Middle frontal gyrus (tissue), 1 donor: ENCODE measurements around the gene TRMT2A.

Experiments
- DNase-seq: peaks from one replicate; pipeline ENCODE4 v3.0.0-alpha.2; 2015; ENCODE audit warnings: low spot score; ENCODE audit errors: extremely low spot score

TRMT2A gene

DNA sequence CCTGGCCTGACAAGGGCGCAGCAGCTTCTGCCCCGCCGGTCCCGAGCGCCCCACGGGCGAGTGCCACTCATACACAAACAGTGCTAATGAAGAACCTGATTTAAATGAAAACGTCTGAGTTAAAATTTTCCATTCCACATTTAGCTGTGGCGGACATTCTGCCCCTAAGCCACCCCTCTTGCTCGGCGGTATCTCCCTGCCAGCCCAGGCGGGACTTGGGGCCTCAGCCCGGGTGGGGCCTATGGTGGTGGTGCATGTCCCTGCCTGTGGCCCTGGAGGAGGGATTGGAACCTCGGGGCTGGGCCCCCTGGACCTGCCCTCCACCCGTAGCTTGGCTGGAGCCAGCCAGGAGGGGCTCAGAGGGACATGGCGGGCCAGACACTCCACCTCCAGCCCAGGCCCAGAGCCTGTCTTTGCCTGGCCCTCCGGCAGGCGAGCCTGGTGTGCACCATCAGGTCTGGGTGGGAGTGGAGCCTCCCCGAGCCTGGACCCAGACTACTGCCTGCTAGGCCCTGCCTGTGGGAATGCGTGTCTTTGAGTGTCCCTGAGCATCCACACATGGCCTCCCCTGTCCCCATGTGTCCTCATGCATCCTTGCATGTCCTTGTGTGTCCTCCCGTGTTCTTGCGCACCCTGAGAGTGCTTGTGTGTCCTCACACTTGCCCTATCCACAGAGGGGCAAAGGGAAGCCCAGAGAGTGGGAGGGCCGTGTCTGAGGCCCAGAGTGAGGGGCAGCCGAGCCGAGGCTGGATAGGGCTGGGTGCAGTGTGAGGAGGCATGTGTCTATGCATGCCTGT lies 19.0 kb upstream of the TRMT2A start:
- DNase-seq = no peak

DNA sequence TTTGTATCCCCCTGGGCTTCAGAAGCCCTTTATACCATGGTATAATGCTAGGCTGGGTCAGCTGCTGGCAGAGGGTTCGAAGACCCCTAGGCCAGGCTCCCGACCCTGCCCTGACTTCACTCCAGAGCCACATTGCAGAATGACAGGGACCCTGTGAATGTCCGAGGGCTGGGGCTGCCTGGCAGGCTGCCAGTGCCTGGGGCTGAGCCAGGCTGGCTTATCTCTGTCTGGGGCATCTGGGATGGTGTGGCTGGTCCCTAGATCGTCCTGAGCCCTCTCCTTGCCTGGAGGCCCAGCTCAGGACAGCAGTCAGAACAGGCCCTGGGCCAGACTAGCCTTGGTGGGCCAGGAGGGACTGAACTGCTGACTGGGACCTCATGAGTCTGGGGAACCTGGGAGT lies 18.2 kb upstream of the TRMT2A start:
- no peak for DNase-seq

DNA sequence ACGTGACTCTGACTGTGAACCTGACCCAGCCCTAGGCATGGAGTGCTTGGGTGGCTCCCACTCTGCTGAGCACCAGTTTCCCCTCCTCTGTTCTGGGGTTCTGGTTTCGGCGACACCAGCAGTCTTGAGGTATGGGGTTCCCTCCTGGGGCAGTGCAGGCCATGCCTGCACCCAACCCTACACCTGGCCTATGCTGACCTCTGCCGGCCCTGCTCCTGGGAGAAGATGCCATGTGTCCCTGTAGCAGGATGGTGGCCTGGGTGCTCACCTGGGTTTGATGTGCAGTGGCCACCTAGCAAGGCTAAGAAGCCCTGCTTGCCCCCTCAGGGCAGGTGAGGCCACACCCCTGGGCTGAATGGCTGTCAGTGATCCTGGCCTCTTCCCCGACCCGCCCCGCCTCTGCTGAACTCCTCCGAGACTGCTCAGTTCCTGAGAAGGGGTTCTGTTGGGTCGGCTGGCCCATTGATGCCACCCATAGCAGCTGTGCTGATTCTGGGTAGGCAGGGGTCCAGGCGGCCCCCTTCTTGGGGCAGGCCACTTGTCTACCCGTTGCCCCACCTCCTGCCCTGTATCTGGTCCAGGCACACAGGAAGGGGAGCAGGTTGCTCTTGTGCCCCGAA lies 17.0 kb upstream of the TRMT2A start:
- no peak for DNase-seq

DNA sequence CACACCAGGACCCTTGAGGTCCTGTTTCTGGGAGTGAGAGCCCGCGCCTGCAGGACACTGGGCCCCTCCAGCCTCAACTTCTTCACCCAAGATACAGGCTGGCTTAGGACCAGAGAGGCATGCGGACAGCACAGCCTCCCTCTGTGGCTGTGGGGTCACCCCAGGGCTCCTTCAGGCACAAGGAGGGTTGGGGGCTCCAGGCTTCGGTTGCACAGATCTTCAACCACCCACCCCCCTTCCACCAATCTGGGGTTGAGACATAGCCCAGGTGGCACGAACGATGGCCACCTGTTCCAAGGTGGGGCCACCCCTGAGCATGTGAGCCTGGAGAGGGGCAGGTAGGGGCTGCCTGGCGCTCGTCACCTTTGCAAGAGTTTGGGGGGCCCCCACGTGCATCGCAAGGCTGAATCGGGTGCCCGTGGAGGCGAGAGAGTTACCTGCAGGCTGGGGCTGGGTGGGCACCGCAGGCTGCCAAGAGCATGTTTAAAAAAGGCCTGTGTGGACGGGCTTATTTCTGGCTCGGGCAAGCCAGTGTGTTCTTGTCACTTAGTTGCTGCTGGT lies 15.7 kb upstream of the TRMT2A start:
- DNase-seq = no peak

DNA sequence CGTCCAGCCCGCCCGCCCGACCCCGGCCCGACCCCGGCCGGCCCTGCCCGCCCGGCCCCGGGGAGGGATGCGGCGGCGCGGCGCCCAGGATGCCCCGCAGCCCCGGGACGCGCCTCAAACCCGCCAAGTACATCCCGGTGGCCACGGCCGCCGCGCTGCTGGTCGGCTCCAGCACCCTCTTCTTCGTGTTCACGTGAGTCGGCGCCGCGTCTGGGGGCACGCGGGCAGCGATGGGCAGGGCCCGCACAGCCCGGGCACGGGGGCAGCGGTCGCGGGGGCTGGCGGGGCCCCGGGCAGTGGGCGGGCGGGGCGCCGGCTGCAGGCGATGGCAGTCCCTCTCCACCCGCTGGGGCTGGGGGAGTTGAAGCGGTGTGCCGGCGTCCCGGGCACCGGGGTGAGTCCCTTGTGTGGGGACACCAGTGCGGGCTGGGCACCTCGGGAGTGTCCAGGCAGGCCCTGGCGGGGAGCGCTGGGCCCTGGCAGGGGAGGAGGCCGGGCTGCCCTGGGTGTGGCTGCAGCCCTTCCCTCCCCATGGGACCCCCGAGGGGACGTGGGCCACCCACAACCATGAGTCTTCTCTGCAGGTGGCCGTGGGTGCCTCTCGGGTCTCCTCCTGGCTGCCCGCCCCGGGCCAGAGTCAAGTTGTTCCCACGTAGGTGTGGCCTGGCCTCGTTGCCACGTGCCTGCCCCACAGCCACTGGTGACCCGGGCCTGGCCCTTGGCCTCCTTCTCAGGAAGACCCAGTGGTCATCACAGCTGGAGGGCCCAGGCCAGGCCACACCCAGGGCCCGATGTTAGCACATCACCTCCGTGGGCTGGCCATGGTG lies 15.0 kb upstream of the TRMT2A start:
- no peak for DNase-seq

DNA sequence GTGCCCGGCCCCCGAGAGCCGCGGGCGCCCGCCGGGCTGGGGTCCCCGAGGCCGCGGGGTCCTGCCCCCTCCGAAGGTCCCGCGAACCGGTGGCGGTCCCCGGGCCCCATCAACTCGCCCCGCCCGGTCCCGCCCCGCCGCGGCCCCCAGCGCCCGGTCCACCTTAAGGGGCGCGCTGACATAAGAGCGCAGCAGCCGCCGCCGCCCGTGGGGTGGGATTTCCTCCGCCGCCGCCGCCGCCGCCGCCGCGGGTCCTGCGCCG lies 14.5 kb upstream of the TRMT2A start, which contains the start of gene ZDHHC8:
Gene ZDHHC8 (plus strand): TSS at position 208 of the 262 bp plus-strand sequence. CDS start 144 bp downstream, outside the sequence.
- no peak for DNase-seq

DNA sequence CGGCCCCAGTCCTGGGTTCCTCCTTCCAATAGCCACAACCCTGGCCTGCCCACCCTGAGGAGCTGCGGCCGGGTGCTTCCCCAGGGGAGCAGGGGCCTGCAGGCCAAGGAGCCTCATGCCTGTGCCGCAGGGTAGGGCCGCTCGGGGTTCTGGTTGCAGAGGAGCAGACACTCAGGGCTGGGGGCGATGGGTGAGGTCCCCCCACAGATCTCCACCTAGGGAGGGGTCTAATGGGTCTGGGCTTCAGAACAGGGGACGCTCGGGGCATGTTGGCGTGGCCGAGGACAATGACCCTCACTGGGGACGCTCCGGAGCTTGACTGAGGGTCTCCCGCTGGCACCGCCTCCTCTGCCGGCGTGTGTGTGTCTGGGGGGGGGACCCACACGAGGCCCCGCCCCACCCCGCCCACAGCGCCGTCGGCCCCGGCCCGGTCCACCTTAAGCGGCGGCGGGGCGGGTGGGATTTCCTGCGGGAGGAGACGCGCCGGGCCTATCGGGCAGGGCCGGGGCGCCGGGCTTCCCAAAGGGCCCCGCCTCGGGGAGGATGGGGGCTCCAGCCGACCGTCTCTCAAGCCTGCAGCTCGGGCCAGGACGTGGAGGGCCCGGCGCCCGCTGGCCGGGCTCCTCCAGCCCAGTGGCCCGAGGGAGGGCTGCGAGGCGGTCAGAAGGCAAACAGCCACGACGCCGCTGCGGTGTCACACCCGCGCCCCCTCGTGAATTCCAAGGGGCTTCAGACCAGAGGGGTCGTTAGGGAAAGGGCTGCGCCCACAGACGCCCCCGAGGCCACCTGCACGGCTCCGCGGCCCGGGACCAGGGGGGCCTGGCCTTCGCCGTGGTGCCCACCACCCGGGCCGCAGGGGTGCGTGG lies 13.9 kb upstream of the TRMT2A start:
- peak; percentile 62 for DNase-seq

DNA sequence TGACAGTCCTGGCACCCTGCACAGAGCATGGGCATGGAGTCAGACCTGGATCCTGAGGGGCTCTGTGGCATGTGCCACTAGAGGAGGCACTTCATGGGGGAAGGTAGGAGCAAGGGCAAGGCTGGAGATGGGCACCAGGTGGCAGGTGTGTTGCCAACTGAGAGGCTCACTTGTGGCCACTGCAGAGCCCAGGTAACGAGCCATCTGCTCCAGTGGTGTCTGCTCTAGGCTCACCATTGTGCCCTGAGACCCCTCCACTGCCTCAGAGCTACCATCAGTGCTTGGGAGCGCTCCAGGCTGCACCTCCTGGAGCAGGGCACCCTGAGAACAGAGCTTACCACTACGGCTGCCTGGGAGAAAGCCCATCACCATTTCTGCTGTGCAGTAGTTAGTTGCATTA lies 13.3 kb upstream of the TRMT2A start:
- DNase-seq = no peak

DNA sequence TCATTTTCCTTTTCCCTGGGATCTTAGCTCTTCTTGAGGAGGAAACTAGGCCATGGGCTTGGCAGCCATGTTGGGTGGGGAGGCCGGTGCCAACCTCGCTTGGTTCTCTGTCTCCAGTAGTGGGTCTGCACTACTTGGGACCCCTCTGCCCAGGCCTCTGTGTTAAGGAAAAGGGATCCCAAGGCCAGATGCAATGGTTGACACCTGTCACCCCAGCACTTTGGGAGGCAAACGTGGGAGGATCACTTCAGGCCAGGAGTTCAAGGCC lies 12.7 kb upstream of the TRMT2A start:
- DNase-seq = no peak

DNA sequence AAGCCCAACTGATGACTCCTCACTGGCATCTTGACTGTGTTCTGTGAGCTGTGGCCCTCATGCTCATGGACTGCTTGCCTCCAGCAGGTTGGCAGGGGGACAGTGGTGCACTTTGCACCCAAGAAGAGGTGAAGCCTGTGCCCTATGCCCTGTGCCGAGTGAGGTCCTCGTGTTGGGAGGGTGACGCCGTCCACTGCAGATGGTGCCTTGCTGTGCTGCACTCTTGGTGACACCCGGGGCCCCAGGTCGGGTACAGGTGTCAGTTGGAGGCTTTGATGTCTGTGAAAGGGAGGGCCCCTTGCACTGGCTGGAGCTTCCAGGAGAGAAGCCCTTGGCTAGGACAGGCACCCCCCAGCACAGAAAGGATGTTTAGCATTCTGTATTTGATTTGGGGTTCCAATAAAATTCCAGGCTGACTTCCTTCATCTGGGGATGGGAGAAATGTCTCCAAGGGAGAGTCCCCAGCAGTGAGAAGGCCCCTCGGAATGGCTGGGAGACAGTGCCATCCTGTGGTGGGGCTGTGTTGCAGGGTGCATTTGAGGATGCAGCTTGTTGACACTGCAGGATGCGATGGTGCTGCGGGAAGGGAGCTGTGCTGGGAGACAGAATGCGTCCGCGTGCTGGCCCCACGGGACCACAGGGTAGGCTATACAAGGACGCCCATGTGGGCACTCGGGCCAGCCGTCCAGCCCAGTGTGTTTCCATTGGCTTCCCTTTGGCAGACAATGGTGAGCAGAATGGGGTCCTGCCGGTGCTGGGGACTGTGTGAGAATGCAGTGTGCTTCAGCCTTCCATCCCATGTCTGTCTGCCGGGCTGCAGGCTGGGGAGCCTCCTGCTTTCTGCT lies 12.1 kb upstream of the TRMT2A start:
- DNase-seq = no peak

DNA sequence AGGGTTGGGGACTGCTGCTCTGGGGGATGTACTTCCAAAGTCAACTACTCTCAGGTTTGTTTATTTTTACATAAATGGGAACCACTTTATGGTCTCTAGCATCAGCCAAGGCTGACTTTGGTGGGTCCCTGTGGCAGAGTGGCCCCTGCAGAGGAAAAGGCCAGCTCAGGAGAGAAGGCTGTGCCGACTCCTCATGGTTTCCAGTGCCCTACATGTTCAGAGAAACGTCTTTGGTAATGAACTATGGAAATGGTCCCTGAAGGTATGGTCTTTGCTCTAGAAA lies 11.5 kb upstream of the TRMT2A start:
- no peak for DNase-seq

DNA sequence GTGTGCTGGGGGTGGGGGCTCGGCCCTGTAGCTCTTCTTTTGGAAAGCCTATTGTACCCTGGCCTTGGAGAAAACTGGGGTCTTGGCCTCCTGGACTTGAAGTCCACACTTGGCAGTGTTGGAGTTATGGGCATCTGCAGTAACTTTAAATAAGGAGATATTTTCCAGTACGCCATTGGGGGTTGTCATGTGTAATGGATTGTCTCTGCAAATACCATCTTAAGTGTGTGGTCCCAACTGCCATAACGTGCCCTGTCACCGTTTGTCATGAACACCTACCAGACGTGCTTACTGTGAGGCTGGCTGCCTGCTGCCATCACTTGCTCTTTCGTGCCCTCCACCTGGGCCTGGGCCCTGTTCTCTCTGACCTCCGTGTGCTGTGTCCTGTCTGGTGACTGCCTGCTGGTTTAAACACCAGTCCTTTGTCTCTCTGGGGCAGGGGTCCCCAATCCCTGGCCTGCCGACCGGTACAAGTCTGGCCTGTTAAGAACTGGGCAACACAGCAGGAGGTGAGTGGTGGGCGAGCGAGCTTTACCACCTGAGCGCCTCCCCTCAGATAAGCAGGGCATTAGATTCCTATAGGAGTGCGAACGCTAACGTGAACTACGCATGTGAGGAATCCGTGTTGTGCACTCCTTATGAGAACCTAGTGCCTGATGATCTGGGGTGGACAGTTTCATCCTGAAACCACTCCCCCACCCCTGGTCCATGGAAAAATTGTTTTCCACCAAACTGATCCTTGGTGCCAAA lies 11.0 kb upstream of the TRMT2A start:
- DNase-seq = no peak

DNA sequence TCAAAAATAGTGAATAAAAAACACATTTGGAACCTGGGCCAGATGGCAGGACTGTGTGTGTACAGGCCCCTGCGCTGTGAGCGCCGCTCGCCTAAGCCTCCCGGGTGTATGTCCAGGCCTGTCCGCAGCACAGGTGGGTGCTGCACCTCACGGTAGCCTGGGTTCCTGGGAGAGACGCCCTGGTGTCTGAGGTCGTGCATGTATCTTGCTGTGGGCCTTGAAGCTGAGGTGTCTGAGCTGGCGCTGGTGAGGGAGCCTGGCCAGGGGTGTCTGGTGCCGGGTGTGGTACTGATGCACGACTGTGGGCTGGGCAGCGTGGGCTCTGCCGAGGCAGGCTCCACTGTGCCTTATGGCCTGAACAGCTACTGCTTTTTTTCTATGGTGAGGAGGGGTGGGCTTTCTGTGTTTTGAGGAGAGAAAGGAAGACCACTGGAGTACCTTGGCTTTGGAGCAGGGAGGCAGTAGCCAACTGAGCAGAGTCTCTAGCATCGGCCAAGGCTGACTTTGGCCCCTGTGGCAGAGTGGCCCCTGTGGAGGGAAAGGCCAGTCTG lies 10.4 kb upstream of the TRMT2A start:
- DNase-seq = no peak

DNA sequence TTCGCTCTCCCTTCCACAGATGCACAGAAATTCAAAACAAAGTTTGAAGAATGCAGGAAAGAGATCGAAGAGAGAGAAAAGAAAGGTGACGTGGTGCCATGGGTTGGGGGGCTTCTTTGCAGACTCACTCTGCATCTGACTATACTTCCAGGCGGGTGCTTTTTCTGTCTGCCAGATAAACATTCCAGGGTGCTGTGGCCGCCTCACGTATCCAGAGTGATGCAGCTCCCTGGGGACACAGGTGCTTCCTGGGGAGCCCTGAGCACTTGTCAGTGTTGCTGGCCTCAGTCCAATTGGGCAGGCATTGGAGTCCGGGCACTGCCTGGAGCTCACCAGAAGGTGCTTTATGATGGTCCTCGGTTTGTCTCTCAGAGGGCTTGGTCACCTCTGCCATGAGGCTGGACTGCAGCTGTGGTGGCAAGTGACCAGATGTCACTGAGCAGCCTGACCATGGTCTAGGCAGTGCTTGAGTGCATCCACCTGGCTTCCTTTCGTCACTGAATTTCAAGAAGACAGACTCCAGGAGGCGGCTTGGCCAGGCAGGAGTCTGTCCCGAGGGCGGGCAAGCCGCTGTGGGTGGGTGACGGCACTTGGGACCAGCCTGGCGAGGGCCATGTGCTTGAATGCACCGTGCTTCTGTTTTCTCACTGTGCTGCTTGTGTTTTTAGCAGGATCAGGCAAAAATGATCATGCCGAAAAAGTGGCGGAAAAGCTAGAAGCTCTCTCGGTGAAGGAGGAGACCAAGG lies 9.4 kb upstream of the TRMT2A start:
- DNase-seq = no peak

DNA sequence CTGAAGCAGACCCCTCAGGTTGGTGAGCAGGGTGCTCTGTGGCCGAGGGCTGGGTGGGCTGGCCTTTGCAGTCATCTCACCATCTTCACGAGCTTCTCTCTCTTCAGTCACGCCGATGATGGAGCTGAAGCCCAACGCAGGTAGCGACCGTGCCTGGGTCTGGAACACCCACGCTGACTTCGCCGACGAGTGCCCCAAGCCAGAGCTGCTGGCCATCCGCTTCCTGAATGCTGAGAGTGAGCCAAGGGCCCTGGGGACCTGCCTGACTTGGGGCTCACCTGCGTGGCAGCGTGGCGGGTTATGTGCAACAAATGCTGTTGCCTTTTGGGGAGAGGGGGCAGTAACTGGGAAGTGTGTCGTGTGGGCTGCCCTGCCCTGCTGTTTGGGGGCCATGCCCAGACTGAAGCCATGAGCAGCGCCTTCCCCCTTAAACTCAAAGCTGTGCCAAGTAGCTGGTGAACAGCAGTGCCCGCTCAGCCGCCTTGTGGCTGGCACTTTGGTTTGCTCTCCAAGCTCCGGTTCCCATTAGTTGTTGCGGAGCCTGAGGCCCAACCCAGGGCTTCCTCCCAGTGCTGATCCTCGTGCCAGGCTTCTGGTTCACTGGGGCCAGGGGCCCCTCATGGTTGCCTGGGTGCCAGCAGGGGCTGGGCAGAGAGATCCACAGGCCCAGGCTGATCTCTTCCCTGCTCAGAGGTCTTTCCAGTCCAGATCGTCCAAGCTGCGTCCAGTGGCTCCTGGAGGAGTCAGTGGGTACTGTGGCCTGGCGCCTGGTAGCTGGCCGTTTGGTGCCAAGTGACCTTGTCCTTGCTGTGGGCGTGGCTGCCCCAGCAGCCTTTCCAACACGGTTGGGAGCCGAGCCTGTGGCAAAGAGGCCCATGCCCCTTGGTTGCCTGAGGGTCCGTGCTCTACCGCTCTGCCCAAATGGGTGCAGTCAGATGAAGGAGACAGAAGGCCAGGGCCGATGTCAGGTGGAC lies 8.5 kb upstream of the TRMT2A start:
- no peak for DNase-seq

DNA sequence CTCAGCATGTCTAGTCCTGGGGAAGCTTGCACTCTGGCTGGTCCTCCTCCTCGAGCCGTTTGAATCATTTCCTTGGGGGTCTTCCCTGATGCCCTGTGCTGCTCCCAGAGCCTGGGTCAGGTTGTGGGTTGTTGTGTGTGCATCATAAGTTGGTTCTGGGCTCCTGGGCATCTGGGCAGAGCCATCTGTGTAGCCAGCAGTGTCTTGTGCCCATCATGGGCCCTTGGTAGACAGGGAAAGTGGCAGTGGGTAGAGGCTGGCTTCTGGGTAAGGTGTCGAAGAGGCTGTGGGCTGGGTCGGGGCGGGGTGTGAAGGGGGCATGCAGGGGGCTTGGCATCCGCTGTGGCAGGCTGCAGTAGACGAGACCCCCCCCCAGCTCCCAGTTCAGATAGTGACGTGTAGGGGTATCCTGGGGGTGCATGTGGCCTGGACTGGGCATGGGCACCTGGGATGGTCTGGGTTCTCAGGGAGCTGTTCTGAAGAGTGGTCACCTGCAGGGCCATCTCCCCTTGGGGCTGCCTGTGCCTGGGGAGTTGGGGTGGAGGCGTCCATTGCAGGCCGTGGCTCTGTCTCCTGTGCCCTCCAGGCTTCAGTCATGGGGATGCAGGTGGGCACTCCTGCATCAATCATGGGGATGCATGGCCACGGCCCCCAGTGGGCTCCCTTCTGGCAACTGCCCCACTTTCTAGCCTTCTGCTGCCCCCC lies 7.2 kb upstream of the TRMT2A start:
- DNase-seq = no peak

DNA sequence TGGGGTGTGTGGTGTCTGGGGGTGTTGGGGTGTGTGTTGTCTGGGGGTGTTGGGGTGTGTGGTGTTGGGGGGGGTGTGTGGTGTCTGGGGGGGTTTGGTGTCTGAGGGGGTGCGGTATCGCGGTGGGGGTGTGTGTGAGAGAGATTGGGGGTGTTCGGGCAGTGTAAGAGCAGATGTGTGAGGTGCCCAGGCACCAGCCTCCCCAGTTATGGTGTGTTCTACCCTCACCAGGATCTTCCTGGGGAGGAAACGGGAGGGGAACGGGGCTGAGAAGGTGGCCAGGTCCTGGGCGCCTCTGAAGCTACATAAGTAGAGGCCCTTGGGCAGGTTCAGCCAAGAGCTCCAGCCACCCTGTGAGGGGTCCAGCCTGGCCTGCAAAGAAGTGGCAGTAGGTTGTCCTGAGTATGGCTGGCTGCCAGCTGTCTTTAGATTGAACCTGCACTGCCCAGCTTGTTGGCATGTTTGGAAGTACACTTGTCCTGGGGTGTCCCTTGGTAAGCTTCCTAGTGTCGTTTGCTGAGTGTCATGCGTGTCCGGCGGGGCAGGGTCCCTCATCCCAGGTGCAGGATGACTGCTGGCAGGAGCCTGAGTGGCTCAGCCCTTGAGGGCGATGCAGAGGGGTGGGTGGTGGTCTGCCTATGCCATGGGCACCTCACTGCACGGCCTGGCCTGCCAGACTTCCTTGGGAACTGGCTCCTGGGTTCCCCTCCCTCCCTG lies 6.5 kb upstream of the TRMT2A start:
- no peak for DNase-seq
